D721Med (cell line): ENCODE results near the gene HTRA3.

Experiments
- DNase-seq: peaks from one replicate; pipeline ENCODE4 v3.0.0; 2011; ENCODE audit warnings: low spot score; ENCODE audit not compliant: insufficient read length
- FAIRE-seq: peaks from 2 replicates; lab custom pipeline; 2011; peaks lifted over from hg19 to GRCh38; lab: Jason Lieb, UNC
- TF ChIP-seq, protein P1 (sequence below): IDR thresholded peaks from 2 replicates; pipeline ENCODE4 v1.5.1; 2012; ENCODE audit warnings: mild to moderate bottlenecking, control low read depth; ENCODE audit not compliant: insufficient read depth; ENCODE audit errors: missing control alignments

Gene HTRA3

DNA sequence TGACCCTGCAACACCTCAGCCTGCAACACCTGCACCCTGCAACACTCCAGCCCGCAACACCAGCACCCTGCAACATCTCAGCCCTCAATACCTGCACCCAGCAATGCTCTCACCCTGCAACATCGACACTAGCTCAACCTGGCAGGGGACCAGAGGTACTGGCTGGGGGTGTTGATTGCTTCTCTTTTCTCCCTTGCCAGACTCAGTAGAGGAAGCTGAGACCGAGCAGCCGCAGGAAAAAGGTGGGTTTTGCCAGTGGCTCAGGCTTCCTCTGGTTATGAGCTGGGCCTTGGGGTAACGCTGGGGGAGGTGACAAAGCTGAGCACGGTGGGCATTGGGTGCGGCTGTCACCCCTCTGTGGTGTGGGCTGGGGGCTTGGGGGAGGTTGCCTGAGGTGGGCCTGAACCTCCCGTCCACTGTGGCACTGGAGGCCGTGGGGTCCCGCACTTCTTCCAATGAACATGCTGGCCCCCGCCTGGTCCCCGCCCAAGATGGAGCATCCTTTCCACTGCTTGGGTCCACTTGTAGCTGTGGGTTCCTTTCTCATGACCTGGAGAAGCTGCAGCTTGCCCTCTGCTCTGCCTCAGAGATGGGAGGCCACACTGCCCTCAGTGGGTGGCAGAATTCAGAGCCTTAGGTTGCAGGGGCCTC, 44.5 kb upstream of the HTRA3 start:
- FAIRE-seq (no peak), DNase-seq (no peak)
- TF ChIP-seq, protein P1, sequence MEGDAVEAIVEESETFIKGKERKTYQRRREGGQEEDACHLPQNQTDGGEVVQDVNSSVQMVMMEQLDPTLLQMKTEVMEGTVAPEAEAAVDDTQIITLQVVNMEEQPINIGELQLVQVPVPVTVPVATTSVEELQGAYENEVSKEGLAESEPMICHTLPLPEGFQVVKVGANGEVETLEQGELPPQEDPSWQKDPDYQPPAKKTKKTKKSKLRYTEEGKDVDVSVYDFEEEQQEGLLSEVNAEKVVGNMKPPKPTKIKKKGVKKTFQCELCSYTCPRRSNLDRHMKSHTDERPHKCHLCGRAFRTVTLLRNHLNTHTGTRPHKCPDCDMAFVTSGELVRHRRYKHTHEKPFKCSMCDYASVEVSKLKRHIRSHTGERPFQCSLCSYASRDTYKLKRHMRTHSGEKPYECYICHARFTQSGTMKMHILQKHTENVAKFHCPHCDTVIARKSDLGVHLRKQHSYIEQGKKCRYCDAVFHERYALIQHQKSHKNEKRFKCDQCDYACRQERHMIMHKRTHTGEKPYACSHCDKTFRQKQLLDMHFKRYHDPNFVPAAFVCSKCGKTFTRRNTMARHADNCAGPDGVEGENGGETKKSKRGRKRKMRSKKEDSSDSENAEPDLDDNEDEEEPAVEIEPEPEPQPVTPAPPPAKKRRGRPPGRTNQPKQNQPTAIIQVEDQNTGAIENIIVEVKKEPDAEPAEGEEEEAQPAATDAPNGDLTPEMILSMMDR: no peak

DNA sequence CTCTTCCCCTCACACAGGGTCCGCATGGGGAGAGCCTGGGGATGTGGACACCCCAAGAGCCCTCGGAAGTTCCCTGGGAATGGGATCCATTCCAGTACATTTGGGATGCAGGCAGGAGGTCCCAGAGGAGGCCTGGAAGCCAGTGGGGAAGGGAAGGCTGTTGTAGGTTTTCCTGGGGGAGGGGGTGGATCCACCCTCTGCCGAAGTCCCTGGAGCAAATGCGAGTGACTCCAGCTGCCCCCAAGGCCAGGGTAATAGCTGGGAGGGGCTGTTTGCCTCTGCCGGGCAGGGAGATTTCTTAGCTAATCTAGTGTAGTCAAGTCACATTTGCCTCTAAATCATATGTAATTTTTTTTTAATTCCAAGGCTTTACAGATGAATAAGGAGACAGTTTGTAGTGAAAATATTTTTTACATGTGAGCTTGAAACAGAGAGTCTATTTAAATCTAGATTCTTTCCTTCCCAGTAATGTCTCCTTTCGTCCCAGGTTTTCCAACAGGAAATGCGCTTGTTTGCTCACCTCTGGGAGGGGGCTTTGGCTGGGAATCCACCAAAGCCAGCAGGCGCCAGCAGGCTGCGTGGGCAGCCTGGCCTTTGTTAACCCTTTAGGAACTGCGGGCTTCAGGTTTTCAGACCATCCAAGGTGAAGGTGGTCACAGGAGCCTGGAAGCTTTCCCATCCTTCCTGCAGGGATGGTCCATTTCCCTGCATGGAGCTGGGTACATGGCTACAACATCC, 43.7 kb upstream of the HTRA3 start:
- DNase-seq: no peak
- TF ChIP-seq, protein P1: no peak
- FAIRE-seq: no peak

DNA sequence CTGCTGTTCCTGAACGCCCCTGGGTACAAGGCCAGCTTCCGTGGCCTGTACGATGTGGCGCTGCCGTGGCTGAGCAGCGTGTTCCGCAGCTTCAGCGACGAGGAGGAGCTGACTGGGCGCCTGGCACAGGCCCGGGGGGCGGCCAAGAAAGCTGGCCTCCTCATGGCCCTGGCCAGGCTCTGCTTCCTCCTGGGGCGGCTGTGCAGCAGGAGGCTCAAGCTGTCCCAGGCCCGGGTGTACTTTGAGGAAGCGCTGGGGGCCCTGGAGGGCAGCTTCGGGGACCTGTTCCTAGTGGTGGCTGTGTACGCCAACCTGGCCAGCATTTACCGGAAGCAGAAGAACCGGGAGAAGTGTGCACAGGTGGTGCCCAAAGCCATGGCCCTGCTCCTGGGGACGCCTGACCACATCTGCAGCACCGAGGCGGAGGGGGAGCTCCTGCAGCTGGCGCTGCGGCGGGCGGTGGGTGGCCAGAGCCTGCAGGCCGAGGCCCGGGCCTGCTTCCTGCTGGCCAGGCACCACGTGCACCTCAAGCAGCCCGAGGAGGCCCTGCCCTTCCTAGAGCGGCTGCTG, 42.3 kb upstream of the HTRA3 start:
- DNase-seq: no peak
- FAIRE-seq: no peak
- TF ChIP-seq, protein P1: no peak

DNA sequence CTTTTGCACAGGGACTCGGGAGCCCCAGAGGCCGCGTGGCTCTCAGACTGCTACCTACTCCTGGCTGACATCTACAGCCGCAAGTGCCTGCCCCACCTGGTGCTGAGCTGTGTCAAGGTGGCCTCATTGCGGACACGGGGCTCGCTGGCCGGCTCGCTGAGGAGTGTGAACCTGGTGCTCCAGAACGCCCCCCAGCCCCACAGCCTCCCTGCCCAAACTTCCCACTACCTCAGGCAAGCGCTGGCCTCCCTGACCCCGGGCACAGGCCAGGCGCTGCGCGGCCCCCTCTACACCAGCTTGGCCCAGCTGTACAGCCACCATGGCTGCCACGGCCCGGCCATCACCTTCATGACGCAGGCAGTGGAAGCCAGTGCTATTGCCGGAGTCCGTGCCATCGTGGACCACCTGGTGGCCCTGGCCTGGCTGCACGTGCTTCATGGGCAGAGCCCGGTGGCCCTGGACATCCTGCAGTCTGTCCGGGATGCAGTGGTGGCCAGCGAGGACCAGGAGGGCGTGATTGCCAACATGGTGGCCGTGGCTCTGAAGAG, 41.7 kb upstream of the HTRA3 start:
- DNase-seq (no peak), FAIRE-seq (no peak)
- TF ChIP-seq, protein P1: no peak

DNA sequence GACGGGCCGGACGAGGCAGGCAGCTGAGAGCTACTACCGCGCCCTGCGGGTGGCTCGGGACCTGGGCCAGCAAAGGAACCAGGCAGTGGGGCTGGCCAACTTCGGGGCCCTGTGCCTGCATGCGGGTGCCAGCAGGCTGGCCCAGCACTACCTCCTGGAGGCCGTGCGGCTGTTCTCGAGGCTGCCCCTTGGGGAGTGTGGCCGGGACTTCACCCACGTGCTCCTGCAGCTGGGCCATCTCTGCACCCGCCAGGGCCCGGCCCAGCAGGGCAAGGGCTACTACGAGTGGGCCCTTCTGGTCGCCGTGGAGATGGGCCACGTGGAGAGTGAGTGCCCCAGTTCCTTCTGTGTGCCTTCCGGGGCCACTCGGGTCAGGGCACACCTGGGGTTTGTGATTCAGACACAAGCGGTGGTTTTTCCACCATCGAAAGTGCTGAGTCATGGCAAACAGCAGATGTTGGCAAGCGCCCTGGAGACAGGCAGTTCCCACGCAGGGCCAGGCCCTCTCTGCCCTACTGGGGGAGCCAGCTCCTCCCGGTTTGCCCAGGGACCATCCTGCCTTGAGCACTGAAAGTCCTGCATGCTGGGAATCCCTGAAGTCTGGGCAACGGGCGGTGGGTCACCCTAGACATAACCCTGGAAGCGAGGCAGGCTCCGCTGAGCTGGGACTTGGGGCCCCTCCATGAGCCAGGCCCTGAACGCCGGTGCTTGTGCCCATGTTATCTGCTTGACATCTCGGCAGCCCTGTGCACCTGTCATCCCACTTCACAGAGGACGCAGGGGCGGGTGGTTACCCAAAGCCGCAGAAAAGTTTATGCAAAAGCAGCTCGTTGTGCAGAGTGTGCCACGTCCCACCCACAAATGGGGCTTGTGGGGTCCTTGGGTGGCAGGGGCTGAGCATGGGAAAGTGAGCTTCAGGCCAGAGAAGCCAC, 41.0 kb upstream of the HTRA3 start:
- TF ChIP-seq, protein P1: no peak

DNA sequence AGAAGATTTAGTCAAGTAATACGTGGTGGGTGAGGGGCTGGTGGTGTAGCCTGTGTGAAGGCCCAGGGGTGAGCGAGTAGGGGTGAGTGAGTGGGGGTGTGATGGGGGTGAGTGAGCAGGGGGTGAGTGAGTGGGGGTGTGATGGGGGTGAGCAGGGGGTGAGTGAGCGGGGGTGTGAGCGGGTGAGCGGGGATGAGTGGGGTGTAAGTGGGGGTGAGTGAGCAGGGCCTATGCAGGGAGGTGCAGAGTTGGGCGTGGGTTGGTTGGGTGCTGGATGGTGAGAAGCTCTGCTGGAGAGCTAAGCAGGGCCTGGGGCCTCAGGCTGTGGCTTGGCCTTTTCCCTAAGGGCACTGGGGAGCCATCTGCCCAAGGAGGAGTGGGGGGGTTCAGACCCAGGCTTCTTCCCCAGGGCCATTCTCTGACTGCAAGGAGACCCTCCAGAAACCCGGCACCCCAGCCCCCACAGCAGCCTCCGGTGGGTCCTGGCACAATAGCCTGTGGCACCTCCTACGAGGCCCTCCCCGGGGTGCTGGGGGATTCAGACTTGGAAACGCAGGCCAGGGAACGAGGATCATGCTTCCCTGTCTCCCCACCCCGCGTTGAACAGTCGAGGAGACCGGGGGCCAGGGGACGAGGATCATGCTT, 40.1 kb upstream of the HTRA3 start:
- DNase-seq (no peak), FAIRE-seq (no peak)
- TF ChIP-seq, protein P1: no peak

More for the DNA sequence above, 41.0 kb upstream of the HTRA3 start:
- FAIRE-seq (no peak), DNase-seq (no peak)
